ENCODE data around the gene STAB2. TPM values are rescaled to one million over a fixed set of nuclear protein-coding genes. Genes with fewer than 3 reads are reported as not detected.

STAB2 gene
- total and polyA plus RNA-seq, 2 donors (not counting 1 experiment from before 2014, with no cell fraction given): not detected

- Mint-ChIP-seq H3K27me3 (no peaks in the 10 kb centered on the region), H3K27ac (no peak overlapping the region), H3K9me3 (ENCODE audit: insufficient read depth) (no peaks in the 10 kb centered on the region), H3K4me3 (no peak overlapping the region), H3K4me1 (no peaks in the 10 kb centered on the region)
- Histone ChIP-seq H3K4me3 (ENCODE audit: control extremely low read depth in 1 of 5, extremely low read depth in 1 of 5, insufficient read depth in 1 of 5, low read depth in 2 of 5, low read length in 4 of 5) (no peak overlapping the region), H3K36me3 (replicated peaks in 1 of 2; ENCODE audit: control extremely low read depth in 1 of 2, control insufficient read depth in 1 of 2, extremely low read depth in 1 of 2, insufficient read depth in 2 of 2, low read length in 1 of 2) (peaks cover 0 to 34% of the 10 kb centered on the region in 2 experiments), H3K27me3 (replicated peaks in 1 of 4; ENCODE audit: control extremely low read depth in 1 of 4, control insufficient read depth in 3 of 4, insufficient read depth in 4 of 4, low read length in 3 of 4) (no peaks in the 10 kb centered on the region), H3K4me2 (replicated peaks; ENCODE audit: low read depth, low read length, poor library complexity, severe bottlenecking) (no peak overlapping the region), H3K27ac (ENCODE audit: low read length in 2 of 2) (no peak overlapping the region), H3K79me2 (ENCODE audit: control insufficient read depth, insufficient read depth, low read length) (no peaks in the 10 kb centered on the region), H2AFZ (ENCODE audit: insufficient read depth, low read depth, low read length, poor library complexity, severe bottlenecking) (no peak overlapping the region), H3K4me1 (ENCODE audit: control insufficient read depth in 2 of 2, insufficient read depth in 2 of 2, low read length in 2 of 2) (no peaks in the 10 kb centered on the region), H4K20me1 (ENCODE audit: control insufficient read depth, insufficient read depth, low read length, poor library complexity, severe bottlenecking) (no peaks in the 10 kb centered on the region), H3K9ac (ENCODE audit: low read length) (no peak overlapping the region), H3K9me3 (ENCODE audit: control extremely low read depth in 1 of 3, control insufficient read depth in 2 of 3, insufficient read depth in 1 of 3, low read length in 2 of 3) (no peaks in the 10 kb centered on the region)
- ChIA-PET POLR2A (no interaction called here), CTCF (no interaction called here)
- ATAC-seq (ENCODE audit: low read depth): no peak
- intact Hi-C loops (cut with micrococcal nuclease): no loop called here
- DNase-seq: no peak
- TF ChIP-seq EZH2 (IDR thresholded peaks at IDR 0.05; ENCODE audit: borderline replicate concordance, insufficient read depth, low read depth, low read length, poor library complexity, severe bottlenecking) (no peak), CTCF (IDR thresholded peaks at IDR 0.05) (no peak)
- WGBS (ENCODE audit: insufficient coverage): 100% methylated on average over 1 of the region's 6 CpGs
Measured at GRCh38 chr12:103778781-103779180, 191.7 kb downstream of the STAB2 start.

GRCh38 chr12:103779410-103780092 is 192.5 kb downstream of the STAB2 start:
- H3K9me3 ChIP-seq (ENCODE audit: control extremely low read depth in 1 of 3, control insufficient read depth in 2 of 3, insufficient read depth in 1 of 3, low read length in 2 of 3): no peaks in the 10 kb centered on the region
- H2AFZ ChIP-seq (ENCODE audit: insufficient read depth, low read depth, low read length, poor library complexity, severe bottlenecking): no peak overlapping the region
- intact Hi-C loops (cut with micrococcal nuclease): no loop called here
- ChIA-PET CTCF (no interaction called here), POLR2A (no interaction called here)
- H3K27ac ChIP-seq (ENCODE audit: low read length in 2 of 2): no peak overlapping the region
- H3K4me2 ChIP-seq (replicated peaks; ENCODE audit: low read depth, low read length, poor library complexity, severe bottlenecking): no peak overlapping the region
- H3K79me2 ChIP-seq (ENCODE audit: control insufficient read depth, insufficient read depth, low read length): no peaks in the 10 kb centered on the region
- WGBS (ENCODE audit: insufficient coverage): 90% methylated on average over 5 of the region's 7 CpGs
- TF ChIP-seq EZH2 (IDR thresholded peaks at IDR 0.05; ENCODE audit: borderline replicate concordance, insufficient read depth, low read depth, low read length, poor library complexity, severe bottlenecking) (no peak), CTCF (IDR thresholded peaks at IDR 0.05) (no peak)
- Mint-ChIP-seq H3K4me3 (no peak overlapping the region), H3K27me3 (no peaks in the 10 kb centered on the region), H3K27ac (no peak overlapping the region), H3K4me1 (no peaks in the 10 kb centered on the region), H3K9me3 (ENCODE audit: insufficient read depth) (no peaks in the 10 kb centered on the region)
- H4K20me1 ChIP-seq (ENCODE audit: control insufficient read depth, insufficient read depth, low read length, poor library complexity, severe bottlenecking): no peaks in the 10 kb centered on the region
- no peak for DNase-seq
- peaks cover 0 to 40% of the 10 kb centered on the region in 2 experiments for H3K36me3 ChIP-seq (replicated peaks in 1 of 2; ENCODE audit: control extremely low read depth in 1 of 2, control insufficient read depth in 1 of 2, extremely low read depth in 1 of 2, insufficient read depth in 2 of 2, low read length in 1 of 2)
- ATAC-seq (ENCODE audit: low read depth): no peak
- H3K27me3 ChIP-seq (replicated peaks in 1 of 4; ENCODE audit: control extremely low read depth in 1 of 4, control insufficient read depth in 3 of 4, insufficient read depth in 4 of 4, low read length in 3 of 4): no peaks in the 10 kb centered on the region
- H3K9ac ChIP-seq (ENCODE audit: low read length): no peak overlapping the region
- no peak overlapping the region for H3K4me3 ChIP-seq (ENCODE audit: control extremely low read depth in 1 of 5, extremely low read depth in 1 of 5, insufficient read depth in 1 of 5, low read depth in 2 of 5, low read length in 4 of 5)
- H3K4me1 ChIP-seq (ENCODE audit: control insufficient read depth in 2 of 2, insufficient read depth in 2 of 2, low read length in 2 of 2): no peaks in the 10 kb centered on the region
